Measurements from ENCODE around the gene PRMT7.

PRMT7 gene

GRCh38 chr16:68367030-68367429 is 56.2 kb downstream of the PRMT7 start:
- ChIA-PET CTCF (interaction anchor here (0.6 to 0.8 kb wide), 3 partner anchors 14 to 120 kb away, joined by 3 read pairs; no protein-coding TSS in a partner anchor), POLR2A (ENCODE audit: low non-redundant PET) (no interaction called here)
- H3K27ac ChIP-seq, result no peak overlapping the region
- peak; percentile 39 for DNase-seq (ENCODE audit: low spot score)
- peak; percentile 52 for TF ChIP-seq CTCF (conservative IDR thresholded peaks at IDR 0.05; ENCODE audit: low read depth)

GRCh38 chr16:68367440-68367839 is 56.6 kb downstream of the PRMT7 start:
- no peak overlapping the region for H3K27ac ChIP-seq
- no peak for DNase-seq (ENCODE audit: low spot score)
- ChIA-PET CTCF (interaction anchor here (0.6 kb wide), 2 partner anchors 65 to 120 kb away, joined by 3 read pairs; no protein-coding TSS in a partner anchor), POLR2A (ENCODE audit: low non-redundant PET) (no interaction called here)
- TF ChIP-seq CTCF (conservative IDR thresholded peaks at IDR 0.05; ENCODE audit: low read depth), result no peak

- ChIA-PET POLR2A (ENCODE audit: low non-redundant PET) (no interaction called here), CTCF (interaction anchor here (0.6 kb wide), 1 partner anchor 65 kb away, joined by 3 read pairs; no protein-coding TSS in a partner anchor)
- no peak overlapping the region for H3K27ac ChIP-seq
- no peak for DNase-seq (ENCODE audit: low spot score)
- TF ChIP-seq CTCF (conservative IDR thresholded peaks at IDR 0.05; ENCODE audit: low read depth), result no peak
Observed at GRCh38 chr16:68367891-68368290, 57.1 kb downstream of the PRMT7 start.

- TF ChIP-seq CTCF (conservative IDR thresholded peaks at IDR 0.05; ENCODE audit: low read depth), result no peak
- DNase-seq (ENCODE audit: low spot score), result no peak
- ChIA-PET CTCF (no interaction called here), POLR2A (ENCODE audit: low non-redundant PET) (no interaction called here)
- no peak overlapping the region for H3K27ac ChIP-seq
Observed at GRCh38 chr16:68368301-68368888, 57.6 kb downstream of the PRMT7 start.

GRCh38 chr16:68369168-68369567 is 58.3 kb downstream of the PRMT7 start:
- no peak for TF ChIP-seq CTCF (conservative IDR thresholded peaks at IDR 0.05; ENCODE audit: low read depth)
- no peak for DNase-seq (ENCODE audit: low spot score)
- CTCF ChIA-PET, result interaction anchor here (0.7 kb wide), 1 partner anchor 14 kb away, joined by 3 read pairs; no protein-coding TSS in a partner anchor
- no peak overlapping the region for H3K27ac ChIP-seq
- POLR2A ChIA-PET (ENCODE audit: low non-redundant PET), result no interaction called here

- no peak overlapping the region for H3K27ac ChIP-seq
- POLR2A ChIA-PET (ENCODE audit: low non-redundant PET), result no interaction called here
- no peak for DNase-seq (ENCODE audit: low spot score)
- CTCF ChIA-PET, result interaction anchor here (0.5 to 0.8 kb wide), 4 partner anchors 15 to 1220 kb away, joined by 3 to 7 read pairs (median 4); no protein-coding TSS in a partner anchor
- no peak for TF ChIP-seq CTCF (conservative IDR thresholded peaks at IDR 0.05; ENCODE audit: low read depth)
Observed at GRCh38 chr16:68369697-68370580, 59.1 kb downstream of the PRMT7 start.
